ENCODE measurements around the gene DUS3L.

DUS3L gene

DNA sequence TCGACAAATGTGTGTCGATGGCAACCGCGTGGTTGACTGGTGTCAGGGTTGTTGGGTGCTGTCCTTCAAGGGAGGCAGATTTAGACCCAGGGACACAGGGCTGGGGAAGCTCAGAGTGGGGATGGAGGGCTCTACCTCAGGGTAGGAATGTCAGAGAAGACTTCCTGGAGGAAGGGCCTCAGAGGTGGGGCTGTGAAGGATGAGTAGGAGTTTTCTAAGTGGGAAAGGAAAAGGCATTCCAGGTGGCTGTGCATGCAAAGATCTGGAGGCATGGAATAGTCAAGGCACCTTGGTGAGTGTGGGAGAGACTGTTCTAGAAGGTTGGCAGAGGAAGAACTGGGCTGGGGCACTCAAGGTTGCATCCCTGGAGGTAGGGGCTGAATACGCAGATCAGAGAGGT is 15.9 kb upstream of the DUS3L start:
- H2AFZ ChIP-seq (ENCODE audit: low read depth, low read length): no peak overlapping the region
- peaks cover 14% of the 10 kb centered on the region for H3K27me3 ChIP-seq (ENCODE audit: low read depth, low read length)
- H3K79me2 ChIP-seq (ENCODE audit: low read length): no peaks in the 10 kb centered on the region
- no peak overlapping the region for H3K4me3 ChIP-seq (ENCODE audit: low read length)
- H4K20me1 ChIP-seq (ENCODE audit: insufficient read depth, low read length): no peaks in the 10 kb centered on the region
- TF ChIP-seq, protein P1, sequence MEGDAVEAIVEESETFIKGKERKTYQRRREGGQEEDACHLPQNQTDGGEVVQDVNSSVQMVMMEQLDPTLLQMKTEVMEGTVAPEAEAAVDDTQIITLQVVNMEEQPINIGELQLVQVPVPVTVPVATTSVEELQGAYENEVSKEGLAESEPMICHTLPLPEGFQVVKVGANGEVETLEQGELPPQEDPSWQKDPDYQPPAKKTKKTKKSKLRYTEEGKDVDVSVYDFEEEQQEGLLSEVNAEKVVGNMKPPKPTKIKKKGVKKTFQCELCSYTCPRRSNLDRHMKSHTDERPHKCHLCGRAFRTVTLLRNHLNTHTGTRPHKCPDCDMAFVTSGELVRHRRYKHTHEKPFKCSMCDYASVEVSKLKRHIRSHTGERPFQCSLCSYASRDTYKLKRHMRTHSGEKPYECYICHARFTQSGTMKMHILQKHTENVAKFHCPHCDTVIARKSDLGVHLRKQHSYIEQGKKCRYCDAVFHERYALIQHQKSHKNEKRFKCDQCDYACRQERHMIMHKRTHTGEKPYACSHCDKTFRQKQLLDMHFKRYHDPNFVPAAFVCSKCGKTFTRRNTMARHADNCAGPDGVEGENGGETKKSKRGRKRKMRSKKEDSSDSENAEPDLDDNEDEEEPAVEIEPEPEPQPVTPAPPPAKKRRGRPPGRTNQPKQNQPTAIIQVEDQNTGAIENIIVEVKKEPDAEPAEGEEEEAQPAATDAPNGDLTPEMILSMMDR (IDR thresholded peaks at IDR 0.05; ENCODE audit: low read depth, low read length): no peak
- no peak for TF ChIP-seq EZH2phosphoT487 (IDR thresholded peaks at IDR 0.05; ENCODE audit: low read depth)
- H3K4me1 ChIP-seq (ENCODE audit: low read length): peaks cover 11% of the 10 kb centered on the region
- H3K36me3 ChIP-seq (replicated peaks; ENCODE audit: low read depth, low read length): no peaks in the 10 kb centered on the region
- H3K9me3 ChIP-seq (ENCODE audit: insufficient read depth, low read length): no peaks in the 10 kb centered on the region
- no peak overlapping the region for H3K4me2 ChIP-seq (ENCODE audit: low read length)
- H3K27ac ChIP-seq (ENCODE audit: low read length): no peak overlapping the region
- H3K9ac ChIP-seq (ENCODE audit: low read length): no peak overlapping the region

DNA sequence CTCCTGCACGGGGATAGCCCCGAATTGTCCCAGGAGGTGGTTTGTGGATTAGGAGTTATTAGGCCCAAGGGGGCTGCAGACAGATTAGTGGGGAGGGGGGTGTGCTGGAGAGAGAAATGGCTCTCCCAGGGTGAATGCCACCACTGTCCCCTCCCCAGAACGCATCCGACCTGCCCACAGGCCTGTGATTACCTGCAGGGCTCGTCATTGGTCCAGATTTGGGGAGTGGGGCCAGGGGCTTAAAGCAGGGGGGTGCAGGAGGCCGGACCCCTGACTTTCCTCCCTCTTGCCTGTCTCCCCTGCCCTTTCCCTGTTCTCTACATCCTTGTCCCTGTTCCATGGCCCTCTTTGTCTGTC is 15.1 kb upstream of the DUS3L start:
- no peaks in the 10 kb centered on the region for H3K36me3 ChIP-seq (replicated peaks; ENCODE audit: low read depth, low read length)
- H3K9ac ChIP-seq (ENCODE audit: low read length): no peak overlapping the region
- no peaks in the 10 kb centered on the region for H3K79me2 ChIP-seq (ENCODE audit: low read length)
- H3K4me3 ChIP-seq (ENCODE audit: low read length): no peak overlapping the region
- H4K20me1 ChIP-seq (ENCODE audit: insufficient read depth, low read length): no peaks in the 10 kb centered on the region
- peaks cover 11% of the 10 kb centered on the region for H3K4me1 ChIP-seq (ENCODE audit: low read length)
- TF ChIP-seq, protein P1 (IDR thresholded peaks at IDR 0.05; ENCODE audit: low read depth, low read length): no peak
- TF ChIP-seq EZH2phosphoT487 (IDR thresholded peaks at IDR 0.05; ENCODE audit: low read depth): no peak
- H3K4me2 ChIP-seq (ENCODE audit: low read length): no peak overlapping the region
- H2AFZ ChIP-seq (ENCODE audit: low read depth, low read length): no peak overlapping the region
- H3K27me3 ChIP-seq (ENCODE audit: low read depth, low read length): peaks cover 14% of the 10 kb centered on the region
- H3K27ac ChIP-seq (ENCODE audit: low read length): no peak overlapping the region
- no peaks in the 10 kb centered on the region for H3K9me3 ChIP-seq (ENCODE audit: insufficient read depth, low read length)

DNA sequence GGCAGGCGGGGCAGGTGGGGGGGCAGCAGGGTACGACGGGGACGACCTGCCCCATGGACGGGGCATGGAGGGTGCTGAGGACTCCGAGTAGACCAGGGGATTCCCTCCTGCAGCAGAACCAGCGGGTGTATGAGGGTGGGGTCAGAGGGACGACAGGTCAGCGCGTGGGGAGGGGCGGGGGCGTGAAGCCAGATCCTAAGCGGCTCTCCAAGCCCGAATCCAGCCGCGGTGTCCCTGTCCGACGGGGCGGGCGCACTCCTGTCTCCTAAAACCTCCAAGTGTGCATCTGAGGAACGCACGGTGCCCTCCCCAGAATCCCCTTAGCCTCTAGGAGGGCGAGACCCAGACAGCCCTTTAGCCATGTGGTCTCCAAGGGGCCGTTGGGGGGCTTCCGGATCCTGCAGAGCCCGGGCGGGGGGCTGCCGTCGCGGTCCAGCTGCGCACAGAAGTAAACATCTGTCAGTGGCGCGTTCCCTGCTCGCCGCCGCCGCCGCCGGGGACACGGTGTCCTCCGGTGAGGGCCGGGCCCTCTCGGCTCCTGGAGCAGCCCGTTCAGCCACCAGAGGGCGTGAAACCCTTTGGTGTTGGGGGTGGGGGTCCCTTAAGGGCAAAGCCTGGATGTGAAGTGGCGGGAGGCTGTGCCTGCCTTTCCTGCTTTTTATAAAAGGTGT is 14.6 kb upstream of the DUS3L start:
- Histone ChIP-seq H3K79me2 (ENCODE audit: low read length) (no peaks in the 10 kb centered on the region), H3K4me3 (ENCODE audit: low read length) (no peak overlapping the region), H3K36me3 (replicated peaks; ENCODE audit: low read depth, low read length) (no peaks in the 10 kb centered on the region), H3K27me3 (ENCODE audit: low read depth, low read length) (peaks cover 14% of the 10 kb centered on the region), H3K9ac (ENCODE audit: low read length) (no peak overlapping the region), H3K9me3 (ENCODE audit: insufficient read depth, low read length) (no peaks in the 10 kb centered on the region), H3K4me1 (ENCODE audit: low read length) (peaks cover 11% of the 10 kb centered on the region), H2AFZ (ENCODE audit: low read depth, low read length) (no peak overlapping the region), H3K27ac (ENCODE audit: low read length) (no peak overlapping the region), H3K4me2 (ENCODE audit: low read length) (0 out of 2 replicates have a peak overlapping the region, but pooled peaks have one; percentile 23), H4K20me1 (ENCODE audit: insufficient read depth, low read length) (no peaks in the 10 kb centered on the region)
- no peak for TF ChIP-seq EZH2phosphoT487 (IDR thresholded peaks at IDR 0.05; ENCODE audit: low read depth)
- TF ChIP-seq, protein P1 (IDR thresholded peaks at IDR 0.05; ENCODE audit: low read depth, low read length): peak; percentile 74

DNA sequence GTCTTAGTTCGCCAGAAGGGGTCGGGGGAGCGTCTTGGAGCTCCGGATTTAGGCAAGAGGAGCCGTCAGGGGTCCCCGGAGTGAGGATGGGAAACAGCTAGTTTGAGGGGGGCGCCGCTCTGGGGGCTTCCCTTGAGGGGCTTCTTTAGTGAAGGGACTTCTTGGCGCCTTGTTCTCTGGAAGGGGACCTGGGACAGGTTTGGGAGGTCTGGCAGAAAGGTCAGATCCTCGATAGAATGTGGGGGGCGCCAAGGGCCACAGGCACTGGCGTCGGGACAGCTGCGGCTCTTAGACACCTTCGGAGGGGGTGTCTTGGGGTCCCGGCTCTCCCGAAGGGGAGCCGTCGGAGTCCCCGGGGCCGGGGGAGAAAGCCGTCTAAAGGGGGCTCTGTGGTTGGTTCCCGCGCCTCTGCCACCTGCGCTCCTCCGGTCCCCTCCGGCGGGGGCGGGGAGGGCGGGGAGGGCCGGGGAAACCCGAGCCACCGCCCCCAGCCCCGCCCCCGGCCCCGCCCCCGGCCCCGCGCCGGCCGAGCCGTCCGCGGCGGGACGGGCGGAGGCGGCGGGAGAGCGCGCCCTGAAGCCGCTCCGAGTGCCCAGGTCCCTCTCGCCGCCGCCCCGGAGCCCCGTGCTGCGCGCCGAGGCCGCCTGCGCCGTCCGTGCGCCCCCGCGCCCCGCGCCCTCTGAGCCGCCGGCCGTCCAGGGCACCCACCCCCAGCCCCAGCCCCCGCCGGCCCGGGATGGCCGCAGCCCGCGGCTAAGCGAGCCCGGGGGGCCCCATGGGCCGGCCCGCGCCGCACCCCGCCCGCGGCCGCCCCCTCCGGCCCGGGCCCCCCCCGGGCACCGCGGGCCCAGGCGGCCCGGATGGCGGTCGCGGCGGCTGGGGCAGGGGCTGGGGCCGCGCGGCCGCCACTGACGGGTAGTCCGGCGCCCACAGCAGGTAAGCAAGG is 13.8 kb upstream of the DUS3L start, which contains the start of gene NRTN:
NRTN (plus strand) TSS at position 552 of the 946 bp plus-strand sequence. CDS start 19,099 bp downstream, outside the sequence.
- peak within 1 kb of the TSS; percentile 49 for H3K9ac ChIP-seq (ENCODE audit: low read length)
- peaks cover 11% of the 10 kb centered on the region for H3K4me1 ChIP-seq (ENCODE audit: low read length)
- H2AFZ ChIP-seq (ENCODE audit: low read depth, low read length): peak within 1 kb of the TSS; percentile 90
- peaks cover 14% of the 10 kb centered on the region for H3K27me3 ChIP-seq (ENCODE audit: low read depth, low read length)
- H3K27ac ChIP-seq (ENCODE audit: low read length): no peak within 1 kb of the TSS
- H3K4me2 ChIP-seq (ENCODE audit: low read length): peak within 1 kb of the TSS; percentile 91
- no peaks in the 10 kb centered on the region for H3K9me3 ChIP-seq (ENCODE audit: insufficient read depth, low read length)
- H3K36me3 ChIP-seq (replicated peaks; ENCODE audit: low read depth, low read length): no peaks in the 10 kb centered on the region
- TF ChIP-seq, protein P1 (IDR thresholded peaks at IDR 0.05; ENCODE audit: low read depth, low read length): no peak
- TF ChIP-seq EZH2phosphoT487 (IDR thresholded peaks at IDR 0.05; ENCODE audit: low read depth): no peak
- no peaks in the 10 kb centered on the region for H3K79me2 ChIP-seq (ENCODE audit: low read length)
- no peaks in the 10 kb centered on the region for H4K20me1 ChIP-seq (ENCODE audit: insufficient read depth, low read length)
- H3K4me3 ChIP-seq (ENCODE audit: low read length): peak within 1 kb of the TSS; percentile 70

All from OCI-LY3 (cell line).